K562 (cell line): ENCODE measurements around the gene ABCB6. TPM values are rescaled to one million over a fixed set of nuclear protein-coding genes. Genes with fewer than 3 reads are reported as not detected.

Experiments
- BCOR ChIP-seq: fragments of 450-650 bp; IDR thresholded peaks from 2 replicates; pipeline ENCODE4 v1.6.1; 2016
- CEBPB ChIP-seq: fragments of 450-650 bp; IDR thresholded peaks from 2 replicates; pipeline ENCODE4 v1.6.1; 2016; ENCODE audit warnings: missing genetic modification characterization, missing compliant biosample characterization
- EHMT2 ChIP-seq: fragments of 450-650 bp; IDR thresholded peaks from 2 replicates; pipeline ENCODE4 v1.6.1; 2018; ENCODE audit warnings: antibody characterized with exemption
- FOXA3 ChIP-seq, 2 experiments: fragments of 450-650 bp in 1 of 2; sonication (generic) in 1 of 2; formaldehyde crosslinking; IDR thresholded peaks in 1 of 2; conservative IDR thresholded peaks in 1 of 2; 2 replicates each; pipeline versions ENCODE4 v1.4.0 to v1.8.0; 2020 to 2022; ENCODE audit warnings: mild to moderate bottlenecking in 2 of 2, missing genetic modification reagents in 1 of 2
- HMGN3 ChIP-seq: IDR thresholded peaks from 2 replicates; pipeline ENCODE4 v1.6.1; 2011; ENCODE audit warnings: borderline replicate concordance, low read depth, mild to moderate bottlenecking, mixed read lengths, low read length; ENCODE audit not compliant: insufficient read length; ENCODE audit errors: extremely low read depth
- MYNN ChIP-seq, 2 experiments: sonication (generic); formaldehyde crosslinking in 1 of 2; IDR thresholded peaks; 2 replicates each; pipeline versions ENCODE4 v1.5.0 to v1.6.1; 2016 to 2020; ENCODE audit warnings: antibody characterized with exemption in 1 of 2, missing genetic modification reagents in 1 of 2
- PHB ChIP-seq: fragments of 250-450 bp; sonication (Bioruptor Pico); IDR thresholded peaks from 2 replicates; pipeline ENCODE4 v1.5.0; 2021
- PML ChIP-seq: IDR thresholded peaks from 2 replicates; pipeline ENCODE4 v1.6.1; 2012; ENCODE audit warnings: low read length, inconsistent platforms
- POLR2AphosphoS5 ChIP-seq: IDR thresholded peaks from 2 replicates; pipeline ENCODE4 v1.6.1; 2011; ENCODE audit warnings: mild to moderate bottlenecking, low read depth, low read length, moderate library complexity; ENCODE audit not compliant: control insufficient read depth, insufficient read depth
- POLR2G ChIP-seq: fragments of 200-400 bp; formaldehyde crosslinking; IDR thresholded peaks from 2 replicates; pipeline ENCODE4 v1.6.1; 2017; ENCODE audit warnings: low read depth, mild to moderate bottlenecking, antibody characterized with exemption, low read length, moderate library complexity
- PRMT5 ChIP-seq: sonication (generic); formaldehyde crosslinking; IDR thresholded peaks from 2 replicates; pipeline ENCODE4 v1.5.0; 2020; ENCODE audit warnings: missing genetic modification reagents
- RBM34 ChIP-seq: fragments of 200-400 bp; formaldehyde crosslinking; IDR thresholded peaks from 2 replicates; pipeline ENCODE4 v1.6.1; 2018; ENCODE audit warnings: low read length, borderline replicate concordance; ENCODE audit not compliant: insufficient read depth
- TBL1XR1 ChIP-seq, 2 experiments: IDR thresholded peaks; 2 replicates each; pipeline ENCODE4 v1.6.1; 2012; ENCODE audit warnings: improper control_type of control experiment in 2 of 2, low read length in 2 of 2, mild to moderate bottlenecking in 1 of 2
- TCF7L2 ChIP-seq: fragments of 150-350 bp; IDR thresholded peaks from 2 replicates; pipeline ENCODE4 v1.6.1; 2016; ENCODE audit warnings: low read depth, mild to moderate bottlenecking, low read length, moderate library complexity
- YY1 ChIP-seq, 3 experiments: IDR thresholded peaks; 2 replicates each; pipeline ENCODE4 v1.6.1; 2011; ENCODE audit warnings: low read length in 2 of 3, mild to moderate bottlenecking in 2 of 3, moderate library complexity in 2 of 3, borderline replicate concordance in 1 of 3, control low read depth in 1 of 3, low read depth in 1 of 3; ENCODE audit not compliant: insufficient read depth in 3 of 3, insufficient replicate concordance in 2 of 3, control insufficient read depth in 1 of 3, insufficient read length in 1 of 3; ENCODE audit errors: extremely low read depth in 1 of 3
- ZNF75A ChIP-seq: fragments of 450-650 bp; formaldehyde crosslinking; IDR thresholded peaks from 2 replicates; pipeline ENCODE4 v1.4.0; 2020; ENCODE audit warnings: mild to moderate bottlenecking
- polyA plus RNA-seq, 8 experiments: library from polyadenylated mRNA; depleted of rRNA in 4 of 8; stranded (reverse) in 5 of 8; unstranded in 3 of 8; fragments of >200 nt; fragmentation: Nextera tagmentation in 2 of 8; fragmentation: Illumina TruSeq in 1 of 8; extraction: Ambion mirVana in 2 of 8; extraction: Trizol in 1 of 8; gene quantifications; 2 replicates each; pipeline versions ENCODE4 v1.2.1 to v1.2.3, GENCODE V29; 2011 to 2014; ENCODE audit warnings: inconsistent platforms in 1 of 8, missing spikeins in 1 of 8
- total RNA-seq, 7 experiments: library from RNA; depleted of rRNA in 6 of 7; stranded (reverse); fragments of >200 nt in 6 of 7; fragmentation: Illumina TruSeq in 2 of 7; extraction: Trizol in 2 of 7; gene quantifications; 2 replicates each; pipeline versions ENCODE4 v1.2.1 to v1.2.3, GENCODE V29; 2011 to 2021; ENCODE audit warnings: low replicate concordance in 1 of 7
- TF ChIP-seq, protein P1 (sequence below): sonication (generic); formaldehyde crosslinking; IDR thresholded peaks from 2 replicates; pipeline ENCODE4 v1.8.1; 2022; ENCODE audit warnings: missing genetic modification reagents
- TF ChIP-seq, protein P2 (sequence below): fragments of 450-650 bp; IDR thresholded peaks from 2 replicates; pipeline ENCODE4 v1.6.1; 2018; ENCODE audit not compliant: partially characterized antibody
- TF ChIP-seq, protein P3 (sequence below): fragments of 250-450 bp; sonication (Bioruptor Pico); IDR thresholded peaks from 2 replicates; pipeline ENCODE4 v1.8.0; 2021; ENCODE audit warnings: mild to moderate bottlenecking, moderate library complexity

Gene ABCB6
- total and polyA plus RNA-seq, 9 of the 15 experiments (the other 6 are each of a cell fraction or from before 2014, with no cell fraction given): 3.7 to 29.8 (median 16.8) TPM

DNA sequence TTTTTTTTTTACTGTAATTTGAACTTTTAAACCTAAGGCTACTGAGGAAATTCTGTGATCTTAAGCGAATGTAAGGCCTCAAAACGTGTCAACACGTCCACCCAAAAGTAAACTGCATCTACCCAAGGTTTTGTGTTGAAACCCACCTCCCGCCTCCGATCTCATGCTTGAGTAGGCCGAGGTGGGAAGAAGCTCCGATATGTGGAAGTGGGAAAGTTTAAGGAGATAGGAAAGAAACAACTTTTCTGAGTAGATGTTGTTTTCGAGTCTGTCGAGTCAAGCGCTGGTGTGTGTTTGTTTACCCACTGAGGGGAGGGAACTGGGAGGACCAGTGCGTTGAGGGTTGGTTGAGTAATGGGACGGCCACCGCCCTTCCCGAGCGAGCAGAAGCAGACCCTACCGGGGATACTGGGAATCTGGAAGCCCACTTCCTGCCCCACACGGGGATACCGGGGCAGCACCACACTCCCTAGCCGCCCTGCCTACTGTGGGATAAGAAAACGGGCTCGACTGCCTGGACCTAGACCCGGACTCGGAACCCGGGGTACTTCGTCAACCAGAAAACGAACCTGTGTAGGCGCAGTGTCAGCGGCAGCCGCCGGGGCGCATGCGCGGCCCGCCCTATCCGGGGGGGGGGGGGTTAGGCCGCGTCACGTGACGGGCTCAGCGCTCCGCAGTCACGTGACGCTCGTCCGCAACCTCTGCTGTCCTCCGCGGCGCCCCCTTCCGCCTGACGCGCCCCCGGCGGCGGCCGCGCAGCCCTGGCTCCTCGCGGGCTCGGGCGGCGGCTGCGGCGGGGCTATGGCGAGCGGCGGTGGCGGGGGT, 41.0 kb downstream of the ABCB6 start, which contains the start of gene RETREG2 (continued):
- TF ChIP-seq PHB (CRISPR knock-in tag) (no peak), ZNF75A (CRISPR knock-in tag) (no peak), TBL1XR1 (IDR thresholded peaks at IDR 0.05; ENCODE audit: low read length in 2 of 2) (no peak), EHMT2 (no peak), BCOR (no peak), HMGN3 (peak; percentile 58), PRMT5 (no peak), RBM34 (no peak), POLR2G (peak; percentile 87), FOXA3 (CRISPR knock-in tag; conservative IDR thresholded peaks at IDR 0.05 in 1 of 2, IDR thresholded peaks at IDR 0.05 in 1 of 2) (peak; percentile 78 to 92), MYNN (IDR thresholded peaks at IDR 0.05) (no peak), MYNN (CRISPR knock-in tag; IDR thresholded peaks at IDR 0.05) (no peak), TCF7L2 (no peak), POLR2AphosphoS5 (peak; percentile 72), CEBPB (tag) (no peak), YY1 (IDR thresholded peaks at IDR 0.05; ENCODE audit: borderline replicate concordance in 1 of 3, control insufficient read depth in 1 of 3, extremely low read depth in 1 of 3, insufficient read depth in 3 of 3, insufficient read length in 1 of 3, insufficient replicate concordance in 2 of 3, low read depth in 1 of 3, low read length in 2 of 3) (peak in 2 of 3 experiments; percentile 19 to 31), PML (no peak)
- TF ChIP-seq, protein P1, sequence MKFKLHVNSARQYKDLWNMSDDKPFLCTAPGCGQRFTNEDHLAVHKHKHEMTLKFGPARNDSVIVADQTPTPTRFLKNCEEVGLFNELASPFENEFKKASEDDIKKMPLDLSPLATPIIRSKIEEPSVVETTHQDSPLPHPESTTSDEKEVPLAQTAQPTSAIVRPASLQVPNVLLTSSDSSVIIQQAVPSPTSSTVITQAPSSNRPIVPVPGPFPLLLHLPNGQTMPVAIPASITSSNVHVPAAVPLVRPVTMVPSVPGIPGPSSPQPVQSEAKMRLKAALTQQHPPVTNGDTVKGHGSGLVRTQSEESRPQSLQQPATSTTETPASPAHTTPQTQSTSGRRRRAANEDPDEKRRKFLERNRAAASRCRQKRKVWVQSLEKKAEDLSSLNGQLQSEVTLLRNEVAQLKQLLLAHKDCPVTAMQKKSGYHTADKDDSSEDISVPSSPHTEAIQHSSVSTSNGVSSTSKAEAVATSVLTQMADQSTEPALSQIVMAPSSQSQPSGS (CRISPR knock-in tag): no peak
- TF ChIP-seq, protein P2, sequence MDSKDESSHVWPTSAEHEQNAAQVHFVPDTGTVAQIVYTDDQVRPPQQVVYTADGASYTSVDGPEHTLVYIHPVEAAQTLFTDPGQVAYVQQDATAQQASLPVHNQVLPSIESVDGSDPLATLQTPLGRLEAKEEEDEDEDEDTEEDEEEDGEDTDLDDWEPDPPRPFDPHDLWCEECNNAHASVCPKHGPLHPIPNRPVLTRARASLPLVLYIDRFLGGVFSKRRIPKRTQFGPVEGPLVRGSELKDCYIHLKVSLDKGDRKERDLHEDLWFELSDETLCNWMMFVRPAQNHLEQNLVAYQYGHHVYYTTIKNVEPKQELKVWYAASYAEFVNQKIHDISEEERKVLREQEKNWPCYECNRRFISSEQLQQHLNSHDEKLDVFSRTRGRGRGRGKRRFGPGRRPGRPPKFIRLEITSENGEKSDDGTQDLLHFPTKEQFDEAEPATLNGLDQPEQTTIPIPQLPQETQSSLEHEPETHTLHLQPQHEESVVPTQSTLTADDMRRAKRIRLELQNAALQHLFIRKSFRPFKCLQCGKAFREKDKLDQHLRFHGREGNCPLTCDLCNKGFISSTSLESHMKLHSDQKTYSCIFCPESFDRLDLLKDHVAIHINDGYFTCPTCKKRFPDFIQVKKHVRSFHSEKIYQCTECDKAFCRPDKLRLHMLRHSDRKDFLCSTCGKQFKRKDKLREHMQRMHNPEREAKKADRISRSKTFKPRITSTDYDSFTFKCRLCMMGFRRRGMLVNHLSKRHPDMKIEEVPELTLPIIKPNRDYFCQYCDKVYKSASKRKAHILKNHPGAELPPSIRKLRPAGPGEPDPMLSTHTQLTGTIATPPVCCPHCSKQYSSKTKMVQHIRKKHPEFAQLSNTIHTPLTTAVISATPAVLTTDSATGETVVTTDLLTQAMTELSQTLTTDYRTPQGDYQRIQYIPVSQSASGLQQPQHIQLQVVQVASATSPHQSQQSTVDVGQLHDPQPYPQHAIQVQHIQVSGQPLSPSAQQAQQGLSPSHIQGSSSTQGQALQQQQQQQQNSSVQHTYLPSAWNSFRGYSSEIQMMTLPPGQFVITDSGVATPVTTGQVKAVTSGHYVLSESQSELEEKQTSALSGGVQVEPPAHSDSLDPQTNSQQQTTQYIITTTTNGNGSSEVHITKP: no peak
- TF ChIP-seq, protein P3, sequence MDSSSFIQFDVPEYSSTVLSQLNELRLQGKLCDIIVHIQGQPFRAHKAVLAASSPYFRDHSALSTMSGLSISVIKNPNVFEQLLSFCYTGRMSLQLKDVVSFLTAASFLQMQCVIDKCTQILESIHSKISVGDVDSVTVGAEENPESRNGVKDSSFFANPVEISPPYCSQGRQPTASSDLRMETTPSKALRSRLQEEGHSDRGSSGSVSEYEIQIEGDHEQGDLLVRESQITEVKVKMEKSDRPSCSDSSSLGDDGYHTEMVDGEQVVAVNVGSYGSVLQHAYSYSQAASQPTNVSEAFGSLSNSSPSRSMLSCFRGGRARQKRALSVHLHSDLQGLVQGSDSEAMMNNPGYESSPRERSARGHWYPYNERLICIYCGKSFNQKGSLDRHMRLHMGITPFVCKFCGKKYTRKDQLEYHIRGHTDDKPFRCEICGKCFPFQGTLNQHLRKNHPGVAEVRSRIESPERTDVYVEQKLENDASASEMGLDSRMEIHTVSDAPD (CRISPR knock-in tag): no peak
